ENCODE results near the gene C1R.

GRCh38 chr12:7067096-7067495 lies 25.1 kb downstream of the C1R start:
- TF ChIP-seq CTCF (conservative IDR thresholded peaks at IDR 0.05; ENCODE audit: low read depth, low read length) (no peak), EZH2phosphoT487 (IDR thresholded peaks at IDR 0.05; ENCODE audit: borderline replicate concordance, low read length) (no peak), EZH2 (IDR thresholded peaks at IDR 0.05; ENCODE audit: low read length, unreplicated experiment) (no peak)
